Measurements from ENCODE around the gene MICAL3.
"Not testable (repeated sequence)": the region's sequence is repeated elsewhere in the genome, so short reads cannot be mapped to it uniquely, and the experiment has no call there.

Gene MICAL3

GRCh38 chr22:17772958-17773605 is 251.3 kb downstream of the MICAL3 start:
- DNase-seq: no peak

GRCh38 chr22:17772249-17772957 is 252.0 kb downstream of the MICAL3 start:
- peak in 1 of 2 experiments; percentile 31 for DNase-seq

- no peak for DNase-seq
These were observed 253.9 kb downstream of the MICAL3 start for GRCh38 chr22:17770180-17771077.

GRCh38 chr22:17769716-17770082 is 254.7 kb downstream of the MICAL3 start:
- no peak for DNase-seq

GRCh38 chr22:17769013-17769715 is 255.2 kb downstream of the MICAL3 start:
- no peak for DNase-seq

GRCh38 chr22:17767233-17768065 is 256.9 kb downstream of the MICAL3 start:
- no peak for DNase-seq

- not testable (repeated sequence) for DNase-seq
These were observed 259.5 kb downstream of the MICAL3 start for GRCh38 chr22:17764852-17765251.

GRCh38 chr22:17764036-17764435 is 260.3 kb downstream of the MICAL3 start:
- DNase-seq: no peak

- DNase-seq: not testable (repeated sequence)
These were observed 260.9 kb downstream of the MICAL3 start for GRCh38 chr22:17763442-17763841.

- DNase-seq: no peak
These were observed 263.2 kb downstream of the MICAL3 start for GRCh38 chr22:17761138-17761488.

- peak; percentile 12 to 27 for DNase-seq
These were observed 270.0 kb downstream of the MICAL3 start for GRCh38 chr22:17754233-17754925.

- no peak for DNase-seq
These were observed 270.9 kb downstream of the MICAL3 start for GRCh38 chr22:17753401-17753989.

- no peak for DNase-seq
These were observed 272.8 kb downstream of the MICAL3 start for GRCh38 chr22:17751596-17751995.

- no peak for DNase-seq
These were observed 274.6 kb downstream of the MICAL3 start for GRCh38 chr22:17749605-17750395.

GRCh38 chr22:17748555-17749353 is 275.6 kb downstream of the MICAL3 start:
- DNase-seq: no peak

GRCh38 chr22:17746916-17747315 is 277.4 kb downstream of the MICAL3 start:
- DNase-seq: no peak

- peak in 1 of 2 experiments; percentile 1 for DNase-seq
These were observed 279.9 kb downstream of the MICAL3 start for GRCh38 chr22:17744430-17744829.

GRCh38 chr22:17743661-17744411 is 280.5 kb downstream of the MICAL3 start:
- no peak for DNase-seq

GRCh38 chr22:17742527-17742902 is 281.8 kb downstream of the MICAL3 start:
- DNase-seq: peak; percentile 60 to 72

Data from SHP77 (cell line).